B cell (primary cell): ENCODE measurements around the gene CYGB.

Source experiments
- EZH2 ChIP-seq: IDR thresholded peaks from 2 replicates; pipeline ENCODE4 v1.6.1; 2012; ENCODE audit warnings: borderline replicate concordance, low read depth, mild to moderate bottlenecking, moderate library complexity, low read length; ENCODE audit not compliant: insufficient read depth, poor library complexity, severe bottlenecking
- TF ChIP-seq, protein P1 (sequence below): fragments of 200-600 bp; IDR thresholded peaks from one replicate; pipeline ENCODE4 v1.8.0; 2022; ENCODE audit warnings: antibody characterized with exemption, mild to moderate bottlenecking

DNA sequence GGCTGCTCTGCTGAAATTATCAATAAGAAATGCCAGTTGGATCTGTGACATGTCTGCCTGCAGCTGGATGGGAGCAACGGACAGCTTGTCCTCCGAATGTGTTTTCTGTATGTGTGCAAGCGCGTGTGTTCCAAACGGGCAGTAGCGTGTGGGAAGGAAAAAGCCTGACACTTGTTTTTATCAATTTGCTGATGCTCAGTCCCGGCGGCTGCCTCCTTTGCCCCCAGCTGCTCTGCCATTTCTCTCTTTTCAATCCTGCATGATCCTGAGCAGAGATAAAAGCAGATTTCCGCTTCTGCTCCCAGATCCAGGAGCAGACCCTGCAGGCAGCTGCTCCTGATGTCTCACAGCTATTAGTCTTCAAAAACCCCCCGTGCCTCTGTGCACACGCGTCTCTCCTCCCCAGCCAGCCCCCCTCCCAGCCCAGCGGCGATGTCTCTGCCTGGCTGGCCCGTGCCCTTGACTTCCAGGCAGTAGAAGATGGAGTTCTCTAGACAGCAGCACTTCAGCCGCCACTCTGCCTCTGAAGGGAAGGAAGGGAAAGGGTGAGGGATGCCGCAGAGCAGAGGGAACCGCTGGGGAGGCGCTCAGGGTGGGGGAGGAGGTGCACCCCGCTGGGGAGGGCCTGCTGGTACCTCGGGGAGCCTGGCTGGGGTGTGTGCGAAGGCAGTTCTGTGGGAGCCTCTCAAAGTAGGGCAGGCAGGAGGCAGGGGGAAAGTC lies 6.5 kb upstream of the CYGB start:
- TF ChIP-seq, protein P1, sequence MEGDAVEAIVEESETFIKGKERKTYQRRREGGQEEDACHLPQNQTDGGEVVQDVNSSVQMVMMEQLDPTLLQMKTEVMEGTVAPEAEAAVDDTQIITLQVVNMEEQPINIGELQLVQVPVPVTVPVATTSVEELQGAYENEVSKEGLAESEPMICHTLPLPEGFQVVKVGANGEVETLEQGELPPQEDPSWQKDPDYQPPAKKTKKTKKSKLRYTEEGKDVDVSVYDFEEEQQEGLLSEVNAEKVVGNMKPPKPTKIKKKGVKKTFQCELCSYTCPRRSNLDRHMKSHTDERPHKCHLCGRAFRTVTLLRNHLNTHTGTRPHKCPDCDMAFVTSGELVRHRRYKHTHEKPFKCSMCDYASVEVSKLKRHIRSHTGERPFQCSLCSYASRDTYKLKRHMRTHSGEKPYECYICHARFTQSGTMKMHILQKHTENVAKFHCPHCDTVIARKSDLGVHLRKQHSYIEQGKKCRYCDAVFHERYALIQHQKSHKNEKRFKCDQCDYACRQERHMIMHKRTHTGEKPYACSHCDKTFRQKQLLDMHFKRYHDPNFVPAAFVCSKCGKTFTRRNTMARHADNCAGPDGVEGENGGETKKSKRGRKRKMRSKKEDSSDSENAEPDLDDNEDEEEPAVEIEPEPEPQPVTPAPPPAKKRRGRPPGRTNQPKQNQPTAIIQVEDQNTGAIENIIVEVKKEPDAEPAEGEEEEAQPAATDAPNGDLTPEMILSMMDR, result no peak
- TF ChIP-seq EZH2, result no peak
